ENCODE results near the gene BRWD1.

Gene BRWD1

DNA sequence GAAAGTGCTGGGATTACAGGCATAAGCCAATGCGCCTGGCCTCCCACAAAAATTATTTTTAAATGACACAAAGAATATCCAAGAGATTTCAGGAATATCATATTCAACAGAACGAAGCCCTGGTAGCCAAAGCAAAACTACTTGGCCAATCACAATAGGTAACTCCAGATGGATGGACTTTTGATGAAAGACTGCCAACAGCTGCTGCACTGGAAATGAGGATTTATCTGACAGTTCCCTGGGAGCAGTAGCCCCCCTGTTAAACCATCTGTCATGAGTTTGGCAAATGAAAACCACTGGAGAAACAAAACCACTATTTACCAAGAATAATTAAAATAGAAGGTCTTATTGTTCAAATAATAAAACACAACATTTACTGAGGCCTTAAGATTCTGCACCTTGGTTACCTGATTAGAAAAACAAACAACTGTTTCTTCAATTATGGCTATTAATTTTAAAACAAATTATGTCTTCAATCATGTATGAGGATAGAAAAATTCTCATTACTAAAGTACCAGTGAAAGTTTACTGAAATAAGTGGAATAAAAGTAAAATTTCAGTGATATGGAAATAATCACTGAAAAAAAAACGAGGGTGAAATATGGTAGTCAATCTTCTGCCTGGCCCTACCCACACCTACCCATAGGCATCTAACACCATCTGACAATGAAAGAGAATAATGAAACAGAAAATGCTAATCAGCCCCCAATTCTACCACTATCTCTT lies 95.9 kb downstream of the BRWD1 start:
- TF ChIP-seq ZFX (IDR thresholded peaks at IDR 0.05; ENCODE audit: borderline replicate concordance) (no peak), CTCF (IDR thresholded peaks at IDR 0.05) (no peak)
- H3K27ac ChIP-seq: no peak overlapping the region

GRCh38 chr21:39216290-39216689 lies 97.1 kb downstream of the BRWD1 start:
- TF ChIP-seq CTCF (IDR thresholded peaks at IDR 0.05) (no peak), ZFX (IDR thresholded peaks at IDR 0.05; ENCODE audit: borderline replicate concordance) (no peak)
- no peak overlapping the region for H3K27ac ChIP-seq

GRCh38 chr21:39215078-39215477 lies 98.4 kb downstream of the BRWD1 start:
- no peak overlapping the region for H3K27ac ChIP-seq
- TF ChIP-seq CTCF (IDR thresholded peaks at IDR 0.05) (no peak), ZFX (IDR thresholded peaks at IDR 0.05; ENCODE audit: borderline replicate concordance) (no peak)

DNA sequence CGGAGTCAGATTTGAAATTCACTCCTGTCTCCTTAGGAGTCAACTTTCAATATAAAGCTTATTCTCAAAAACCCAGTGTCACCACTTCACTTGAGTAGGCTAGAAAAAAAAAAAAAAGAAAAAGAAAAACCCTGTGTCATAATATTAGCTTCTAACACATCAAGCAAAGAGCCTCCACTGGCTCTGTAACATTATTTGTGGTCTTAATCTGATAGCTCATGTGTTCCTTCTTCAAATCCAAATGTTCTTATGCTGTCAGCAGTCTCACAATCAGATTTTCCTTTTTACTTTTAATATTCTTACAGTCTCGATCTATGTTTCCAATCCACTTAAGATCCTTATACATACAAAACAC lies 104.1 kb downstream of the BRWD1 start:
- H3K27ac ChIP-seq: no peak overlapping the region
- TF ChIP-seq ZFX (IDR thresholded peaks at IDR 0.05; ENCODE audit: borderline replicate concordance) (no peak), CTCF (IDR thresholded peaks at IDR 0.05) (no peak)

- TF ChIP-seq CTCF (IDR thresholded peaks at IDR 0.05): no peak
- no peak for TF ChIP-seq ZFX (IDR thresholded peaks at IDR 0.05; ENCODE audit: borderline replicate concordance)
- no peak overlapping the region for H3K27ac ChIP-seq
Measured at GRCh38 chr21:39208624-39209333, 104.7 kb downstream of the BRWD1 start.

DNA sequence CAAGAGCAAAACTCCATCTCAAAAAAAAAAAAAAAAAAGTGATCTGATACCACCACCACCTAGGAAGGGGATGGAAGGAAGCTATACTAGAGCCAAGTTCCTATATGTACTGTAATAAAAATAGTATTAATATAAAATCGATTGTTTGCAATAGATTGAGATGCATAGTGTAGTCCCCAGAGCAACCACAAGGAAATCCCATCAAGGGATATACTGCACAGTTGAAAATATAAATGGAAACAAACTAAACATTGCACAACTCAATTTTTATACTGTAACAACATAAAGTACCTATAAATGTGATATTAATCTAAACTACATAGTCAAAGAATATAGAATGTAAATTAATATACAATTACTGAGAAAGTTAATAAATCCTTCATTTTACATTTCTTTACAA lies 109.3 kb downstream of the BRWD1 start:
- no peak overlapping the region for H3K27ac ChIP-seq
- TF ChIP-seq CTCF (IDR thresholded peaks at IDR 0.05) (no peak), ZFX (IDR thresholded peaks at IDR 0.05; ENCODE audit: borderline replicate concordance) (no peak)

DNA sequence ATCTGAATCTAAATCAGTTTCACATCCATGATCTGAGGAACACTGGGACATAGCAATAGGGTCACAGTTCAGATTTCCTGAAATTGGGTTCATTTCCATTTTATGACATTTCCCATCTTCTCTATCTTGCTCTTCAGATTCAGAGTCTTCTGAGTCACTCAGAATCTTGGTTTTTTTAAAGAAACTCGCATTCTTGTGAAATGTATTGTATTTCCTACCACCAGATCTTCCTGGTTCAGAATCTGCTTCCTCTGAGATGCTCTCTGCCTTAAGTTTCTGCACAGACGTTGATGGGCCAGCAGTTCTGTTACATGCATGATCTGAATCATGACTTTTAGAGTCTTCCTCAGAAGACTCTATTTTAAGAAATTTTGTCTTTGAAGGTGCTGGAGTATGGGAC lies 114.6 kb downstream of the BRWD1 start:
- H3K27ac ChIP-seq: no peak overlapping the region
- no peak for TF ChIP-seq CTCF (IDR thresholded peaks at IDR 0.05)
- TF ChIP-seq ZFX (IDR thresholded peaks at IDR 0.05; ENCODE audit: borderline replicate concordance): no peak
